DND-41 (cell line): Measurements from ENCODE around the gene RAB11FIP3.
"Not testable (repeated sequence)": the region's sequence is repeated elsewhere in the genome, so short reads cannot be mapped to it uniquely, and the experiment has no call there.

Experiments used
- ATAC-seq: fragments of 200-7000 bp; cut with Tn5 transposase; 3 replicates; pipeline ENCODE4 v1.9.1; 2021; ENCODE audit warnings: low read depth; ENCODE audit not compliant: insufficient read depth
- DNase-seq: peaks from one replicate; pipeline ENCODE4 v3.0.0-alpha.2; 2020
- H2AFZ ChIP-seq: 2 replicates; pipeline ENCODE4 v1.6.0; 2012; ENCODE audit warnings: low read depth, low read length
- H3K27ac ChIP-seq: 2 replicates; pipeline ENCODE4 v1.5.1; 2012; ENCODE audit warnings: low read length, inconsistent platforms
- H3K27me3 ChIP-seq: fragments of 200-600 bp; sonication (generic); 2 replicates; pipeline ENCODE4 v1.6.0; 2012; ENCODE audit warnings: low read length, mild to moderate bottlenecking, inconsistent platforms; ENCODE audit not compliant: insufficient read depth, poor library complexity
- H3K36me3 ChIP-seq: 2 replicates; pipeline ENCODE4 v1.5.1; 2012; ENCODE audit warnings: low read length, inconsistent platforms; ENCODE audit not compliant: insufficient read depth
- H3K4me1 ChIP-seq: 2 replicates; pipeline ENCODE4 v1.5.1; 2012; ENCODE audit warnings: mild to moderate bottlenecking, low read length; ENCODE audit not compliant: insufficient read depth
- H3K4me2 ChIP-seq: 2 replicates; pipeline ENCODE4 v1.6.0; 2012; ENCODE audit warnings: mild to moderate bottlenecking, moderate library complexity, low read length, inconsistent platforms; ENCODE audit not compliant: insufficient read depth
- H3K4me3 ChIP-seq, 2 experiments: fragments of 200-600 bp in 1 of 2; shearing (Covaris generic) in 1 of 2; 2 replicates each; pipeline ENCODE4 v1.5.1; 2012 to 2016; ENCODE audit warnings: inconsistent platforms in 2 of 2, low read length in 2 of 2, mild to moderate bottlenecking in 2 of 2, low read depth in 1 of 2, moderate library complexity in 1 of 2
- H3K79me2 ChIP-seq: 2 replicates; pipeline ENCODE4 v1.6.0; 2012; ENCODE audit warnings: low read length, inconsistent platforms; ENCODE audit not compliant: insufficient read depth
- H3K9ac ChIP-seq: 2 replicates; pipeline ENCODE4 v1.6.0; 2012; ENCODE audit warnings: low read depth, mild to moderate bottlenecking, inconsistent platforms, low read length, moderate library complexity
- H3K9me3 ChIP-seq: 2 replicates; pipeline ENCODE4 v1.5.1; 2012; ENCODE audit warnings: low read length, moderate library complexity, mild to moderate bottlenecking, inconsistent platforms; ENCODE audit not compliant: insufficient read depth, severe bottlenecking
- H4K20me1 ChIP-seq: 2 replicates; pipeline ENCODE4 v1.6.0; 2012; ENCODE audit warnings: low read length; ENCODE audit not compliant: insufficient read depth
- CTCF ChIP-seq: IDR thresholded peaks from 2 replicates; pipeline ENCODE4 v1.5.1; 2012; ENCODE audit warnings: borderline replicate concordance, low read length, moderate library complexity, mild to moderate bottlenecking; ENCODE audit not compliant: poor library complexity, severe bottlenecking; ENCODE audit errors: extremely low read depth
- EZH2 ChIP-seq: IDR thresholded peaks from 3 replicates; pipeline ENCODE4 v1.6.1; 2012; ENCODE audit warnings: borderline replicate concordance, low read depth, mild to moderate bottlenecking, moderate library complexity, low read length, inconsistent platforms; ENCODE audit not compliant: severe bottlenecking

The RAB11FIP3 gene

GRCh38 chr16:505479-506245, 80.2 kb downstream of the RAB11FIP3 start:
- Histone ChIP-seq H2AFZ (no peak overlapping the region), H3K4me2 (no peak overlapping the region), H3K27ac (no peak overlapping the region), H3K4me1 (no peaks in the 10 kb centered on the region), H3K4me3 (no peak overlapping the region), H4K20me1 (0 out of 2 replicates have a peak, but pooled peaks cover 6% of the 10 kb centered on the region), H3K27me3 (no peaks in the 10 kb centered on the region), H3K9ac (no peak overlapping the region), H3K36me3 (peaks cover 30% of the 10 kb centered on the region), H3K9me3 (no peaks in the 10 kb centered on the region), H3K79me2 (no peaks in the 10 kb centered on the region)
- DNase-seq, result no peak
- TF ChIP-seq CTCF (no peak), EZH2 (no peak)
- ATAC-seq, result no peak

- ATAC-seq (no peak), DNase-seq (no peak)
- Histone ChIP-seq H4K20me1 (0 out of 2 replicates have a peak, but pooled peaks cover 6% of the 10 kb centered on the region), H3K9me3 (no peaks in the 10 kb centered on the region), H3K79me2 (no peaks in the 10 kb centered on the region), H3K9ac (no peak overlapping the region), H3K4me1 (no peaks in the 10 kb centered on the region), H3K36me3 (peaks cover 31% of the 10 kb centered on the region), H3K27me3 (no peaks in the 10 kb centered on the region), H3K27ac (no peak overlapping the region), H2AFZ (no peak overlapping the region), H3K4me2 (no peak overlapping the region), H3K4me3 (no peak overlapping the region)
- TF ChIP-seq EZH2 (no peak), CTCF (no peak)
Observed at GRCh38 chr16:506246-506546, 80.7 kb downstream of the RAB11FIP3 start.

- not testable (repeated sequence) for ATAC-seq, DNase-seq, H3K9me3 ChIP-seq, H4K20me1 ChIP-seq, H3K4me3 ChIP-seq, H3K27me3 ChIP-seq, H3K4me2 ChIP-seq, H3K9ac ChIP-seq, H2AFZ ChIP-seq, H3K4me1 ChIP-seq, H3K79me2 ChIP-seq
- peak overlapping the region; percentile 26; the same call in 1 of the 2 replicates for H3K27ac ChIP-seq
- H3K36me3 ChIP-seq, result peaks cover 31% of the 10 kb centered on the region
Observed at GRCh38 chr16:507527-507926, 82.1 kb downstream of the RAB11FIP3 start.

- Histone ChIP-seq H3K9ac (no peak overlapping the region), H3K79me2 (no peaks in the 10 kb centered on the region), H2AFZ (no peak overlapping the region), H4K20me1 (0 out of 2 replicates have a peak, but pooled peaks cover 6% of the 10 kb centered on the region), H3K27me3 (no peaks in the 10 kb centered on the region), H3K36me3 (peaks cover 31% of the 10 kb centered on the region), H3K4me3 (no peak overlapping the region), H3K27ac (peak overlapping the region; percentile 26; the same call in 1 of the 2 replicates), H3K4me2 (no peak overlapping the region), H3K9me3 (no peaks in the 10 kb centered on the region), H3K4me1 (no peaks in the 10 kb centered on the region)
- no peak for DNase-seq
- TF ChIP-seq CTCF, result no peak
- TF ChIP-seq EZH2, result no peak
- no peak for ATAC-seq
Observed at GRCh38 chr16:507996-508395, 82.5 kb downstream of the RAB11FIP3 start.
